WTC11 (cell line): ENCODE data around the gene GRIK2. TPM values are rescaled to one million over a fixed set of nuclear protein-coding genes. Genes with fewer than 3 reads are reported as not detected.

Experiments
- ATAC-seq: fragments of 200-7000 bp; cut with Tn5 transposase; 2 replicates; pipeline ENCODE4 v1.10.0; 2021; ENCODE audit warnings: mild to moderate bottlenecking, moderate library complexity
- CTCF ChIA-PET: fragments of 300-600 bp; sonication (Branson Sonifier 250); formaldehyde crosslinking; loops from one replicate; lab custom pipeline; 2021; ENCODE audit warnings: antibody characterized with exemption; lab: Charles Lee
- POLR2A ChIA-PET: fragments of 350-600 bp; sonication (Branson Sonifier 250); formaldehyde crosslinking; loops from one replicate; lab custom pipeline; 2021; ENCODE audit warnings: antibody characterized with exemption; lab: Charles Lee
- DNase-seq: peaks from one replicate; pipeline ENCODE4 v3.0.0; 2021; ENCODE audit warnings: low spot score
- H3K27ac Mint-ChIP-seq: 2 replicates; pipeline ENCODE4 v1.8.0; 2021; ENCODE audit warnings: mixed read lengths
- H3K27me3 Mint-ChIP-seq: 2 replicates; pipeline ENCODE4 v1.8.0; 2021; ENCODE audit warnings: low read depth, mild to moderate bottlenecking, moderate library complexity, mixed read lengths
- H3K36me3 Mint-ChIP-seq: 2 replicates; pipeline ENCODE4 v1.8.0; 2021; ENCODE audit warnings: mixed read lengths
- H3K4me1 Mint-ChIP-seq: 2 replicates; pipeline ENCODE4 v1.8.0; 2022; ENCODE audit warnings: mixed read lengths
- H3K4me3 Mint-ChIP-seq: 2 replicates; pipeline ENCODE4 v1.8.0; 2021; ENCODE audit warnings: mild to moderate bottlenecking, moderate library complexity, mixed read lengths
- H3K9me3 Mint-ChIP-seq: 2 replicates; pipeline ENCODE4 v1.8.0; 2021; ENCODE audit warnings: mixed read lengths
- CBFB ChIP-seq: sonication (generic); formaldehyde crosslinking; IDR thresholded peaks from 2 replicates; pipeline ENCODE4 v1.8.1; 2022; ENCODE audit warnings: mild to moderate bottlenecking, low read depth, missing genetic modification reagents
- CREM ChIP-seq: sonication (generic); formaldehyde crosslinking; IDR thresholded peaks from 2 replicates; pipeline ENCODE4 v1.8.1; 2022; ENCODE audit warnings: mild to moderate bottlenecking, missing genetic modification reagents, moderate library complexity
- ESRRA ChIP-seq: sonication (generic); formaldehyde crosslinking; IDR thresholded peaks from 2 replicates; pipeline ENCODE4 v1.8.1; 2022; ENCODE audit warnings: mild to moderate bottlenecking, missing genetic modification reagents, borderline replicate concordance
- FOXK1 ChIP-seq: sonication (generic); formaldehyde crosslinking; IDR thresholded peaks from 2 replicates; pipeline ENCODE4 v1.8.0; 2022; ENCODE audit warnings: mild to moderate bottlenecking, moderate library complexity, missing genetic modification reagents
- GABPB1 ChIP-seq: sonication (generic); formaldehyde crosslinking; IDR thresholded peaks from 2 replicates; pipeline ENCODE4 v1.8.1; 2023; ENCODE audit warnings: mild to moderate bottlenecking, missing genetic modification reagents
- JUN ChIP-seq: sonication (generic); formaldehyde crosslinking; IDR thresholded peaks from 2 replicates; pipeline ENCODE4 v1.8.0; 2023; ENCODE audit warnings: mild to moderate bottlenecking, missing genetic modification reagents
- KAT7 ChIP-seq: sonication (generic); formaldehyde crosslinking; IDR thresholded peaks from 2 replicates; pipeline ENCODE4 v1.8.1; 2023; ENCODE audit warnings: missing genetic modification reagents, mild to moderate bottlenecking, borderline replicate concordance
- NR3C1 ChIP-seq: sonication (generic); formaldehyde crosslinking; conservative IDR thresholded peaks from 2 replicates; pipeline ENCODE4 v1.8.1; 2023; ENCODE audit warnings: low read depth, mild to moderate bottlenecking, missing genetic modification reagents
- PRRX2 ChIP-seq: fragments of 250-450 bp; sonication (Bioruptor Pico); IDR thresholded peaks from 2 replicates; pipeline ENCODE4 v1.8.0; 2021; ENCODE audit warnings: mild to moderate bottlenecking
- SMAD4 ChIP-seq: sonication (generic); formaldehyde crosslinking; IDR thresholded peaks from 2 replicates; pipeline ENCODE4 v1.8.0; 2022; ENCODE audit warnings: mild to moderate bottlenecking, missing genetic modification reagents
- SOX15 ChIP-seq: fragments of 250-450 bp; sonication (Bioruptor Pico); IDR thresholded peaks from 2 replicates; pipeline ENCODE4 v1.9.0; 2021; ENCODE audit warnings: mild to moderate bottlenecking
- SP1 ChIP-seq: sonication (generic); formaldehyde crosslinking; conservative IDR thresholded peaks from 2 replicates; pipeline ENCODE4 v1.8.1; 2022; ENCODE audit warnings: missing genetic modification reagents
- TEAD1 ChIP-seq: sonication (generic); formaldehyde crosslinking; IDR thresholded peaks from 2 replicates; pipeline ENCODE4 v1.8.0; 2022; ENCODE audit warnings: mild to moderate bottlenecking, missing genetic modification reagents
- TEAD4 ChIP-seq: sonication (generic); formaldehyde crosslinking; IDR thresholded peaks from 2 replicates; pipeline ENCODE4 v1.8.0; 2022; ENCODE audit warnings: mild to moderate bottlenecking, missing genetic modification reagents
- TP53 ChIP-seq: sonication (generic); formaldehyde crosslinking; IDR thresholded peaks from 2 replicates; pipeline ENCODE4 v1.8.1; 2023; ENCODE audit warnings: mild to moderate bottlenecking, missing genetic modification reagents
- ZNF121 ChIP-seq: sonication (generic); formaldehyde crosslinking; IDR thresholded peaks from 2 replicates; pipeline ENCODE4 v1.8.0; 2023; ENCODE audit warnings: missing genetic modification reagents
- ZNF232 ChIP-seq: sonication (generic); formaldehyde crosslinking; IDR thresholded peaks from 2 replicates; pipeline ENCODE4 v1.8.0; 2022; ENCODE audit warnings: mild to moderate bottlenecking, missing genetic modification reagents
- ZNF396 ChIP-seq: fragments of 250-450 bp; sonication (Bioruptor Pico); IDR thresholded peaks from 2 replicates; pipeline ENCODE4 v1.8.0; 2021; ENCODE audit warnings: mild to moderate bottlenecking, moderate library complexity, borderline replicate concordance
- ZNF423 ChIP-seq: fragments of 250-450 bp; sonication (Bioruptor Pico); IDR thresholded peaks from 2 replicates; pipeline ENCODE4 v2.1.2; 2022; ENCODE audit warnings: mild to moderate bottlenecking, moderate library complexity
- total RNA-seq: library from RNA; stranded (reverse); gene quantifications from 3 replicates; pipeline ENCODE4 v1.2.3, GENCODE V29; 2021
- TF ChIP-seq, protein P1 (sequence below): sonication (generic); formaldehyde crosslinking; IDR thresholded peaks from 2 replicates; pipeline ENCODE4 v1.8.0; 2022; ENCODE audit warnings: mild to moderate bottlenecking, missing genetic modification reagents
- TF ChIP-seq, protein P2 (sequence below): sonication (generic); formaldehyde crosslinking; IDR thresholded peaks from 2 replicates; pipeline ENCODE4 v1.8.0; 2023; ENCODE audit warnings: mild to moderate bottlenecking, missing genetic modification reagents
- TF ChIP-seq, protein P3 (sequence below): fragments of 250-450 bp; sonication (Bioruptor Pico); conservative IDR thresholded peaks from 2 replicates; pipeline ENCODE4 v1.9.0; 2021; ENCODE audit warnings: mild to moderate bottlenecking
- TF ChIP-seq, protein P4 (sequence below): sonication (generic); formaldehyde crosslinking; IDR thresholded peaks from 2 replicates; pipeline ENCODE4 v1.8.0; 2022; ENCODE audit warnings: mild to moderate bottlenecking, missing genetic modification reagents
- TF ChIP-seq, protein P5 (sequence below): sonication (generic); formaldehyde crosslinking; IDR thresholded peaks from 2 replicates; pipeline ENCODE4 v1.8.1; 2023; ENCODE audit warnings: mild to moderate bottlenecking, missing genetic modification reagents
- TF ChIP-seq, protein P6 (sequence below): sonication (generic); formaldehyde crosslinking; IDR thresholded peaks from 2 replicates; pipeline ENCODE4 v1.8.1; 2022; ENCODE audit warnings: mild to moderate bottlenecking, missing genetic modification reagents, moderate library complexity, borderline replicate concordance
- TF ChIP-seq, protein P7 (sequence below): sonication (generic); formaldehyde crosslinking; IDR thresholded peaks from 2 replicates; pipeline ENCODE4 v1.8.1; 2023; ENCODE audit warnings: mild to moderate bottlenecking, moderate library complexity, missing genetic modification reagents

Gene GRIK2
- total RNA-seq, 1 experiment from 2014 or later = 2.7 TPM

DNA sequence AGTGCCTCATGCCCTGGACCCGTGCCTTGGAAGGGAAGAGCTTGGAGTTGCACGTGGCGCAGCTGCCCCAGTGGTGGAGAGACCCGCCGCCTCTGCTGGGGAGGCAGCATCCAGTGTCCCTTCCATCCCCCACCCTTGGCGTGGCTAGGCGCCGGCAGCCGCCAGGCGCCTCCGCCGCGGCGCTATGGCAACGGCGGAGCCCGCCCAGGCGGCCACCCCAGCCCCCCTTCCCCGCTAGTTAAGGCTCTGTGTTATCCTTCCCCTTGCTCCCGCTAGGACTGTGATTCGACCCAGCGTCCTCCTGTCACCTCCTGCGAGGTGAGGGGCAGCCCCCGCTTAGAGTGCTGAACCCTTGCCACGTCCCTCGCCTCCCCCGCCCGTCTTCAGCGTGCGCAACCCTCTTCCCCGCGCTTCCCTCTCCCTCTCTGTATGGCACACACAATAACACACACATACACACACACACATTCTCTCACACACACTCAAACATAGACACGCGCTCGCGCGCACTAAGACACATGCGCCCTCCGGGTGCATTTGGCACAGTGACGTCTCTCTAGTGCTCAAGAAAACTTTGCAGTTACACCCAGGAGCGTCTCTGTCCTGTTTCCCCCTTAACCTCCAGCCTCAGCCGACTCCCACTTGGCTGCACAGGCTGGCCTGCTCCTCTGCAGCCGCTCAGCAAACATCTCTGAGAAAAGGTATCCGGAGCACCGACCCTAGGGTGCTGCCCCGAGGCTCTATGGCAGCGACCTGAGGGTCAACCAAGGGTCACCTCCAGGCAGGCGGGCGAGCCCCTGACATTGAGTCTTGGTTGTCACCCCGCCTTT lies 8.5 kb downstream of the GRIK2 start:
- Mint-ChIP-seq H3K4me1 (peaks cover 65% of the 10 kb centered on the region), H3K27ac (no peak overlapping the region), H3K4me3 (peak overlapping the region; percentile 79), H3K36me3 (no peaks in the 10 kb centered on the region), H3K27me3 (peaks cover 47% of the 10 kb centered on the region), H3K9me3 (no peaks in the 10 kb centered on the region)
- CTCF ChIA-PET = interaction anchor here (1.1 to 1.3 kb wide), 2 partner anchors 8 to 15 kb away, joined by 3 to 6 read pairs; partner anchors contain the start of gene GRIK2
- POLR2A ChIA-PET = no interaction called here
- DNase-seq = peak; percentile 75
- ATAC-seq = peak; percentile 70
- TF ChIP-seq CREM (CRISPR knock-in tag) = peak; percentile 12; the same call in 1 of the 2 replicates
- TF ChIP-seq, protein P1, sequence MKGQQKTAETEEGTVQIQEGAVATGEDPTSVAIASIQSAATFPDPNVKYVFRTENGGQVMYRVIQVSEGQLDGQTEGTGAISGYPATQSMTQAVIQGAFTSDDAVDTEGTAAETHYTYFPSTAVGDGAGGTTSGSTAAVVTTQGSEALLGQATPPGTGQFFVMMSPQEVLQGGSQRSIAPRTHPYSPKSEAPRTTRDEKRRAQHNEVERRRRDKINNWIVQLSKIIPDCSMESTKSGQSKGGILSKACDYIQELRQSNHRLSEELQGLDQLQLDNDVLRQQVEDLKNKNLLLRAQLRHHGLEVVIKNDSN (CRISPR knock-in tag) = peak; percentile 13; the same call in 1 of the 2 replicates
- peak; percentile 20; the same call in 1 of the 2 replicates for TF ChIP-seq TP53 (CRISPR knock-in tag)
- TF ChIP-seq, protein P2, sequence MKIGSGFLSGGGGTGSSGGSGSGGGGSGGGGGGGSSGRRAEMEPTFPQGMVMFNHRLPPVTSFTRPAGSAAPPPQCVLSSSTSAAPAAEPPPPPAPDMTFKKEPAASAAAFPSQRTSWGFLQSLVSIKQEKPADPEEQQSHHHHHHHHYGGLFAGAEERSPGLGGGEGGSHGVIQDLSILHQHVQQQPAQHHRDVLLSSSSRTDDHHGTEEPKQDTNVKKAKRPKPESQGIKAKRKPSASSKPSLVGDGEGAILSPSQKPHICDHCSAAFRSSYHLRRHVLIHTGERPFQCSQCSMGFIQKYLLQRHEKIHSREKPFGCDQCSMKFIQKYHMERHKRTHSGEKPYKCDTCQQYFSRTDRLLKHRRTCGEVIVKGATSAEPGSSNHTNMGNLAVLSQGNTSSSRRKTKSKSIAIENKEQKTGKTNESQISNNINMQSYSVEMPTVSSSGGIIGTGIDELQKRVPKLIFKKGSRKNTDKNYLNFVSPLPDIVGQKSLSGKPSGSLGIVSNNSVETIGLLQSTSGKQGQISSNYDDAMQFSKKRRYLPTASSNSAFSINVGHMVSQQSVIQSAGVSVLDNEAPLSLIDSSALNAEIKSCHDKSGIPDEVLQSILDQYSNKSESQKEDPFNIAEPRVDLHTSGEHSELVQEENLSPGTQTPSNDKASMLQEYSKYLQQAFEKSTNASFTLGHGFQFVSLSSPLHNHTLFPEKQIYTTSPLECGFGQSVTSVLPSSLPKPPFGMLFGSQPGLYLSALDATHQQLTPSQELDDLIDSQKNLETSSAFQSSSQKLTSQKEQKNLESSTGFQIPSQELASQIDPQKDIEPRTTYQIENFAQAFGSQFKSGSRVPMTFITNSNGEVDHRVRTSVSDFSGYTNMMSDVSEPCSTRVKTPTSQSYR (CRISPR knock-in tag) = peak; percentile 71
- no peak for TF ChIP-seq PRRX2 (CRISPR knock-in tag)
- TF ChIP-seq CBFB (CRISPR knock-in tag) = no peak
- TF ChIP-seq, protein P3, sequence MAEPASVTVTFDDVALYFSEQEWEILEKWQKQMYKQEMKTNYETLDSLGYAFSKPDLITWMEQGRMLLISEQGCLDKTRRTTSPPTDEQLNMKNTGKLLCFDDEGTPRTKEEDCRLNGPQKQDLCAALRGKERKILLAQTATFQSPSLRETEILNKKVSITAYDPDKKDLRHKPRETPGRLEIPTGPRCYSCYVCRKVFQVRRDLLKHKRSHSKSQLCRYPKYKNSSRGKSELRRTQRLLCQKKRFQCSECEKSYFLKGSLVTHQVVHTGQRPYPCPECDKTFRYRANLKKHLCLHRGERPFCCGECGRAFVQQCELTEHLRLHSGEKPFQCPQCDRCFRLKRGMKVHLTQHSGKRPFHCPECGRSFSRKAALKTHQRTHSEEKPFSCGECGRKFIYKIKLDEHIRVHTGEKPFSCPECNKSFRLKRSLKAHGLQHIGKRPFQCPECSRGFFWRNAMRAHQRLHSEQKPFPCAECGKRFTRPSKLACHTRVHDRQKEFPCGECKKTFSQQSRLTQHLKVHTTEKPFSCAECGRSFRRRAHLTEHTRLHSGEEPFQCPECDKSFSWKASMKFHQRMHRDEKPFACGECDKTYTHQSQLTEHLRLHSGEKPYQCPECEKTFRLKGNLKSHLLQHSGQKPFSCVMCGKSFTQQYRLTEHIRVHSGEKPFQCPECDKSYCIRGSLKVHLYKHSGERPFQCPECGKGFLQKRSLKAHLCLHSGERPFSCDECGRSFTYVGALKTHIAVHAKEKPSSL (CRISPR knock-in tag) = no peak
- TF ChIP-seq, protein P4, sequence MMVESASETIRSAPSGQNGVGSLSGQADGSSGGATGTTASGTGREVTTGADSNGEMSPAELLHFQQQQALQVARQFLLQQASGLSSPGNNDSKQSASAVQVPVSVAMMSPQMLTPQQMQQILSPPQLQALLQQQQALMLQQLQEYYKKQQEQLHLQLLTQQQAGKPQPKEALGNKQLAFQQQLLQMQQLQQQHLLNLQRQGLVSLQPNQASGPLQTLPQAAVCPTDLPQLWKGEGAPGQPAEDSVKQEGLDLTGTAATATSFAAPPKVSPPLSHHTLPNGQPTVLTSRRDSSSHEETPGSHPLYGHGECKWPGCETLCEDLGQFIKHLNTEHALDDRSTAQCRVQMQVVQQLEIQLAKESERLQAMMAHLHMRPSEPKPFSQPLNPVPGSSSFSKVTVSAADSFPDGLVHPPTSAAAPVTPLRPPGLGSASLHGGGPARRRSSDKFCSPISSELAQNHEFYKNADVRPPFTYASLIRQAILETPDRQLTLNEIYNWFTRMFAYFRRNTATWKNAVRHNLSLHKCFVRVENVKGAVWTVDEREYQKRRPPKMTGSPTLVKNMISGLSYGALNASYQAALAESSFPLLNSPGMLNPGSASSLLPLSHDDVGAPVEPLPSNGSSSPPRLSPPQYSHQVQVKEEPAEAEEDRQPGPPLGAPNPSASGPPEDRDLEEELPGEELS = peak; percentile 21; the same call in 1 of the 2 replicates
- TF ChIP-seq, protein P5, sequence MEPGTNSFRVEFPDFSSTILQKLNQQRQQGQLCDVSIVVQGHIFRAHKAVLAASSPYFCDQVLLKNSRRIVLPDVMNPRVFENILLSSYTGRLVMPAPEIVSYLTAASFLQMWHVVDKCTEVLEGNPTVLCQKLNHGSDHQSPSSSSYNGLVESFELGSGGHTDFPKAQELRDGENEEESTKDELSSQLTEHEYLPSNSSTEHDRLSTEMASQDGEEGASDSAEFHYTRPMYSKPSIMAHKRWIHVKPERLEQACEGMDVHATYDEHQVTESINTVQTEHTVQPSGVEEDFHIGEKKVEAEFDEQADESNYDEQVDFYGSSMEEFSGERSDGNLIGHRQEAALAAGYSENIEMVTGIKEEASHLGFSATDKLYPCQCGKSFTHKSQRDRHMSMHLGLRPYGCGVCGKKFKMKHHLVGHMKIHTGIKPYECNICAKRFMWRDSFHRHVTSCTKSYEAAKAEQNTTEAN = no peak
- no peak for TF ChIP-seq ZNF232 (CRISPR knock-in tag)
- no peak for TF ChIP-seq ZNF121 (CRISPR knock-in tag)
- TF ChIP-seq NR3C1 (CRISPR knock-in tag) = no peak
- TF ChIP-seq, protein P6, sequence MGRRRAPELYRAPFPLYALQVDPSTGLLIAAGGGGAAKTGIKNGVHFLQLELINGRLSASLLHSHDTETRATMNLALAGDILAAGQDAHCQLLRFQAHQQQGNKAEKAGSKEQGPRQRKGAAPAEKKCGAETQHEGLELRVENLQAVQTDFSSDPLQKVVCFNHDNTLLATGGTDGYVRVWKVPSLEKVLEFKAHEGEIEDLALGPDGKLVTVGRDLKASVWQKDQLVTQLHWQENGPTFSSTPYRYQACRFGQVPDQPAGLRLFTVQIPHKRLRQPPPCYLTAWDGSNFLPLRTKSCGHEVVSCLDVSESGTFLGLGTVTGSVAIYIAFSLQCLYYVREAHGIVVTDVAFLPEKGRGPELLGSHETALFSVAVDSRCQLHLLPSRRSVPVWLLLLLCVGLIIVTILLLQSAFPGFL = no peak
- TF ChIP-seq GABPB1 (CRISPR knock-in tag) = no peak
- TF ChIP-seq, protein P7, sequence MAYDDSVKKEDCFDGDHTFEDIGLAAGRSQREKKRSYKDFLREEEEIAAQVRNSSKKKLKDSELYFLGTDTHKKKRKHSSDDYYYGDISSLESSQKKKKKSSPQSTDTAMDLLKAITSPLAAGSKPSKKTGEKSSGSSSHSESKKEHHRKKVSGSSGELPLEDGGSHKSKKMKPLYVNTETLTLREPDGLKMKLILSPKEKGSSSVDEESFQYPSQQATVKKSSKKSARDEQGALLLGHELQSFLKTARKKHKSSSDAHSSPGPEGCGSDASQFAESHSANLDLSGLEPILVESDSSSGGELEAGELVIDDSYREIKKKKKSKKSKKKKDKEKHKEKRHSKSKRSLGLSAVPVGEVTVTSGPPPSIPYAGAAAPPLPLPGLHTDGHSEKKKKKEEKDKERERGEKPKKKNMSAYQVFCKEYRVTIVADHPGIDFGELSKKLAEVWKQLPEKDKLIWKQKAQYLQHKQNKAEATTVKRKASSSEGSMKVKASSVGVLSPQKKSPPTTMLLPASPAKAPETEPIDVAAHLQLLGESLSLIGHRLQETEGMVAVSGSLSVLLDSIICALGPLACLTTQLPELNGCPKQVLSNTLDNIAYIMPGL (CRISPR knock-in tag) = peak; percentile 42; the same call in 1 of the 2 replicates
- no peak; the same call in 1 of the 2 replicates for TF ChIP-seq SP1
- TF ChIP-seq ZNF396 (CRISPR knock-in tag) = no peak
- no peak for TF ChIP-seq SOX15
- no peak for TF ChIP-seq TEAD1 (CRISPR knock-in tag)
- 0 out of 2 replicates have a peak, but pooled peaks have one; percentile 52 for TF ChIP-seq FOXK1
- no peak for TF ChIP-seq KAT7 (CRISPR knock-in tag)
- no peak for TF ChIP-seq JUN (CRISPR knock-in tag)
- TF ChIP-seq ESRRA (CRISPR knock-in tag) = no peak
- TF ChIP-seq TEAD4 = no peak
- TF ChIP-seq SMAD4 (CRISPR knock-in tag) = no peak
- TF ChIP-seq ZNF423 (CRISPR knock-in tag) = 0 out of 2 replicates have a peak, but pooled peaks have one; percentile 25
